GM21528 (cell line): ENCODE results near the gene CEBPA.

ENCODE experiments used
- ATAC-seq: cut with Tn5 transposase; IDR thresholded peaks from one replicate; pipeline ENCODE4 v1.9.1; 2021; ENCODE audit warnings: mild to moderate bottlenecking, moderate library complexity; ENCODE audit not compliant: unreplicated experiment, low FRiP score

CEBPA gene

DNA sequence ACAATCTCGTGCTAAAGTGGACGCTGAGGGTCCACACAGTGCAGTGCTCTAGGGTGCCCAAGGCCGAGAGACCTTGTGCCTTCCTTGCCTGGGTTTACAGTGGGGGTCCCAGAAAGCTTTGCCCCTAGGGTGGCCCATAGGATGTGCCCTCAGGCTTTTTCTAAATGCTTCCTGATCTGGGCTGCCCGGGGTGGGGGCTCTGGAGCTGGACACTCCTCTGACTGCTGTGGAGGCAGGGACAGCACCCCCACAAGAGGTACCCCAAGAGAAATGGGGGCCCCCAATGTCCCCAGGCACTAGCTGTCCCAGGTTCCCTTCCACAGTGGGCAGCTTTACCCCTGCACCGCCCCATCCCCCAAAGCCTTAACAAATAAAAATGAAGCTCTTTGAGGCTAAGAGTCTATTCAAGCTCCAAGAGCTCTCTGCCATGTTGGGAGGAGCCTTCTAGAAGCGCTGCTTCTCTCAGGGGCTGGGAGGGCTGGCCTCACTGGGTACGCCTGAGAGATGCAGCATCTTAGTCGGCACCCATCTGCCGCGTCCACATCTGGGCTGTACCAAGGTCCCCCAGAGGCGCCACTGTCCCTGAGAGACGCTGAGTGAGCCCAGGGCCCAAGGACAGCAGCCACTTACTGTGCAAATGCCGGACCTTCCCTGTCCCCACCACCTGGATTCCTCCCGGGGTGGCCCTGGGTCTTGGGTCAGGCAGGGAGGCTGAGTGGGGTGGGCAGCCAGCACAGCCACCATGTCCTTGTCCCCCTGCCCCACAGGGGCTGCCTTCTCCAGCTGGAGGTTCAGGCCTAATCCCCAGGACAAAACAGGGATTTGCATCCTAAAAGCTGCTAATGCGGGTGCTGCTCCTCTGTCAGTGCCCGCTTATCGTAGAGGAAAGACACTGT lies 27.4 kb downstream of the CEBPA start:
- ATAC-seq = no peak

DNA sequence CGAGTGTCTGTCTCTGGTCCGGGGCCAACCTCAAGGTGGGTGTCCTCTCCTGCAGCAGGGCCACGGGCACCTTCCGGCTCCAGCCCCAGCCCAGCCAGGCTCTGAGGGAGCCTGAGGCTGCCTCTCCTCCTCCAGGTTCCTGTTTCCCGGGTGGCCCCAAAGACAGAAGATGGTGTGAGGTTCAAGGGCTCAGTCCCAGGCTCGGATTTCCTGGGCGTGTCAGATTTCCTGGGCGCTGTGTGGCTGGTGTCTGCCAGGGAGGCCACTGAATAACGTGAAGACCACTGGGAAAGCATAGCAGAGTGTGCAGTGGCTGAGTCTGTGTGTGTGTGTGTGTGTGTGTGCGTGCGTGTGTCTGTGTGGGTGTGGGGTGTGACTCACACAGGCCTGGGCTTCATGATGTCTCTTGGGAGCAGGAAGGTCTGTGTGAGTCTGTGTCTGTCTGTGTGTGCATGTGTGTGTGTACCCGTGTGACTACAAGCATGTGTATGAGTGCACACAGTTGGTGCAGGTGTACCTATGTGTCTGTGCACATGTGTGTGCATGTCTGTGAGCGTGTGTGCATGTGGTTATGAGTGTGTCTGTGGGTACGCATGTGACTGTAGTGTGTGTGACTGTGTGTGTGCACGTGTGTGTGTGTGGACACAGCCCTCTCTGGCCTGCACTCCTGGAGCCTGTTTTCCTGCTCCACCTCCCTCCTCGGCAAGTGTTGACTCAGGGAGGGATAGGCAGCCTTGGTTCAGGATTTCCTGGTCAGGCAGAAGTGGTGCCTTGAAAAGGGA lies 28.3 kb downstream of the CEBPA start:
- no peak for ATAC-seq

- ATAC-seq = no peak
These were observed 29.1 kb downstream of the CEBPA start for GRCh38 chr19:33273065-33273736.

DNA sequence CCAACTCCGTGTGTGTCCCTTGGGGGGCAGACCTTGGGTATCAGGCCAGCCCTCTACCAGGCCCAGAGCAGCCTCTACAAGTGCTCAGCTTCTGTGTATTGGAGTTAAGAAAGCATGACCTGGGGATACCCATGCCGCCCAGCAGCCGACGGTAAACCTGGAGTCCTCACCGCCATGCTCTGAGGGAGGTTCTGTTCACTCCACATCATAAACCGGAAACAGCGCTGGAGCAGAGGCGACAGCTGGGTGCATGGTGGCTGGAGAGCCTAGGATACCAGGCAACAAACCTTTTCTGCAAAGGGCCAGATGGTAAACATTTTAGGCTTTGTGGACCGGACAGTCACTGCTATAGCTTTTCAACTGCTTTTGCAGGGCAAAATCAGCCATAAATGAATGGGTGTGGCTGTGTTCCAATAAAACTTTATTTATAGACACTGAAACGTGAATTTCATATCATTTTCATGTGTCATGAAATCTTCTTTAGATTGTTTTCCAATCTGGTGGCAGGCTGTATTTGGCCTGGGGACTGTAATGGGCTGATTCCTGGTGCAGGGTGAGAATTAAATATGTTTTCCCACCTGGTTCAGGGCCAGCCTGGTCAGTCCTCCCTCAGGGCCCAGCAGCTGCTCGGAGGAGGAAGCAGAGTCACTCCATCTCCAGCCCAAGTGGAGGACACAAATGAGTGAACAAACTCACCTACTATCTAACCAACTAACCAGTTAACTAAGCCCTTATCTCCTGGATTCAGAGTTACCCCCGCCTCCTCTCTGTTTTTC lies 30.9 kb downstream of the CEBPA start:
- no peak for ATAC-seq

DNA sequence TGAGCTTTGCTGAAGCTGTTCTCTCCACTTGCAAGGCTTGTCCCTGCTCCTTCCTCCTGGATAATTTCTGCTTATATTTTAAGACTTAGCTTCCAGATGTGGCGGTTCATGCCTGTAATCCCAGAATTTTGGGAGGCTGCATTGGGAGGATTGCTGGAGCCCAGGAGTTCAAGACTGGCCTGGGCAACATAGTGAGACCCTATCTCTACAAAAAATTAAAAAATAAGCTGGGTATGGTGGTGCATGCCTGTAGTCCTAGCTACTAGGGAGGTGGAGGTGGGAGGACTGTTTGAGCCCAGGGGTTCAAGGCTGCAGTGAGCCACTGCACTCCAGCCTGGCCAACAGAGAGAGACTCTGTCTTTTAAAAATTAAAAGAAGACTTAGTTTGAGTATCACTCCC lies 31.6 kb downstream of the CEBPA start:
- no peak for ATAC-seq

DNA sequence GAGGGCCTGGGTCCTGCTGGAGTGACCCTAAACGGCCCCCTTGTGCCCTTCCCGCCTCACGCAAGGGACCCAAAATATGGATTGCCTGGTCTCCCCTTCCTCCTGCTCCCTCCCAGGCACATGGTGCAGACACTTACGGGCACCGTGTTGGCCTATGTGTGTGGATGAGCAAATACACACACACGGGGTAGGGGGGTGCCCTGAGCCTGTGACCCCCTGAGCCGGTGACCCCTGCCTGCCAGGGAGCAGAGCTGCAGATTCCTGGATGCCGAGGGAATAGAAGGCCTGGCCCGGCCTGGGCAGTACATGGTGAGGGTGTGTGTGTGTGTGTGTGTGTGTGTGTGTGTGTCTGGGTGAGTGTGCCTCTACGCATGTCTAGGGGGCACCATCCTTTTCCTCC lies 33.3 kb downstream of the CEBPA start:
- no peak for ATAC-seq

GRCh38 chr19:33268162-33268991 lies 34.0 kb downstream of the CEBPA start:
- no peak for ATAC-seq

GRCh38 chr19:33267706-33268105 lies 34.6 kb downstream of the CEBPA start:
- ATAC-seq = no peak

DNA sequence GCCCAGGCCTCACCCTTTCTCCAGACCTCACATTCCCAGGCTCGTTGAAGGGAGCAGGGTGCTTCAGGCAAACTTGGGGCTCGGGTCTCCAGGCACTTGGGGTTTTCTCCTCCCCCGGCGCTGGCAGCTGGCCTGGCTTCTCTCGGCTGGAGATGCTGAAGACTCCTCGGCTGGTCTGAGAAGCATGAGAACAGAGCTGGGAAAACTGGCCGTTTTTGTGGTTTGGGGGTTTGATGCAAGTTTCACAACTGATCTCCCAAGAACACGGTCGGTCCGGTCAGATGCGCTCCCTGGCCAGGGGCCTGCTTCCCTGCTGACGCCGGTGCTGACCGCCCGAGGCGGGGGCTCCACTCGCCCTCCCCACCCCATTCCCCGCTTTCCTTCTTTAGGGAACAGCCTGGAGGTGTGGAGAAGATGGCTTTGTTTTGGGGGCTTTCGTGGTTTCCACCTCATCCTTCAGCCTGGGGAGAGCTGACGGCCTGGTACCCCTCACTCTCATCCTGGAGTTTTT lies 35.3 kb downstream of the CEBPA start:
- no peak for ATAC-seq

DNA sequence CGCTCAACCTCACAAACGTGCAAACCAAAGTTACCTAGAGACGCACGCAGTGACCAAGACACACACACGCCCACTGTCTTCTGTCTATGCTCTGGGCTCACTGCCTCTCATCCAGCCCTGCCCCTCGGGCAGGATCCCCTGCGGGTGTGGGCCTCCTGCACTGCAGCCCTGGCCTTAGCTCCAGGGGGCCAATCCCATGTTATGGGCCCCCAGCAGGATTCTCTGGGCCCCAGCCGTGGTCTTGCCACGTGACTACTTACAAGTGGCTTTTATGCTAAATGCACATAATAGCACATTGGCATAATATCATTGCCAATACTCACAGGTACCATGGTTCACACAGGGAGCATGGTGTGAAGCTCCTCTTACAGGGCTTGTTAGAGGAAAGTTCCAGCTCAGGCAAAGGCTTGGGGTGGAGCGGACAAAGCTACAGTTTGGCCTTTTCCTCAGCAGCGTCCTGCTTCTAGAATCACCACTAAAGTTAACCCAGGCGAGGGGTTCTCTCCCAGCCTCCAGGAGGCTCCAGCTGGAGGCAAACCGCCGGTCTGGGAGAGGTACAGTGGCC lies 37.4 kb downstream of the CEBPA start:
- ATAC-seq = no peak

DNA sequence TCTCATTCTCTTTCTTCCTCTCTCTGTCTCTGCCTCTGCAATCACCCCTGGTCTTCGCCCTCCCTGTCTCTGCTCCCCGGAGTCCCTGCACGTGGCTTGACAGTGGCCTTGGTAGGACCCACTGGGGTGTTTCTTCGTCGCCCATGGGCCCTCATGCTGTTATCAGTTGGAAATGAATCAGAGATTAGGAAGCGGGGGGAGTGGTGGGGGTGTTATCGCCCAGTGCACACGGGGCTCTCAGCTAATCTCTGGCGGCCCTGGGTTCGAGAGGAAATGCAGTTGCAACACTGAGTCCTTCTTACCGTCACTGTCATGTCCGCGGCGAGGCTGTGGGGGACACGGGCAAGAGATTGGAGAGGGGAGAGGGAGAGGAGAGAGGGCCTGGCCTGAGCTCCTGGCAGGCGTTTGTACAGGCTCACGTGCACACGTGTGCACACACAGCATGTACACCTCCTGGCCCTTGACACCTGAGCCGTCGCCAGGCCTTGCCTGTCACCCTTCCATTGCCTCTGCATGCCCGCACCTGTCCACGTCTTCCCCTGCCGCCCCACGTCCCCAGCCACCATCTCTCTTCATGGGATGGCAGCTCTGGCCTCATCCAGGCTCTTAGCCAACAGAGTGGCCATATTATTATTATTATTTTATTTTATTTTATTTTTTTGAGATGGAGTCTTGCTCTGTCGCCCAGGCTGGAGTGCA lies 38.9 kb downstream of the CEBPA start:
- no peak for ATAC-seq

- no peak for ATAC-seq
These were observed 40.7 kb downstream of the CEBPA start for GRCh38 chr19:33261511-33262189.

DNA sequence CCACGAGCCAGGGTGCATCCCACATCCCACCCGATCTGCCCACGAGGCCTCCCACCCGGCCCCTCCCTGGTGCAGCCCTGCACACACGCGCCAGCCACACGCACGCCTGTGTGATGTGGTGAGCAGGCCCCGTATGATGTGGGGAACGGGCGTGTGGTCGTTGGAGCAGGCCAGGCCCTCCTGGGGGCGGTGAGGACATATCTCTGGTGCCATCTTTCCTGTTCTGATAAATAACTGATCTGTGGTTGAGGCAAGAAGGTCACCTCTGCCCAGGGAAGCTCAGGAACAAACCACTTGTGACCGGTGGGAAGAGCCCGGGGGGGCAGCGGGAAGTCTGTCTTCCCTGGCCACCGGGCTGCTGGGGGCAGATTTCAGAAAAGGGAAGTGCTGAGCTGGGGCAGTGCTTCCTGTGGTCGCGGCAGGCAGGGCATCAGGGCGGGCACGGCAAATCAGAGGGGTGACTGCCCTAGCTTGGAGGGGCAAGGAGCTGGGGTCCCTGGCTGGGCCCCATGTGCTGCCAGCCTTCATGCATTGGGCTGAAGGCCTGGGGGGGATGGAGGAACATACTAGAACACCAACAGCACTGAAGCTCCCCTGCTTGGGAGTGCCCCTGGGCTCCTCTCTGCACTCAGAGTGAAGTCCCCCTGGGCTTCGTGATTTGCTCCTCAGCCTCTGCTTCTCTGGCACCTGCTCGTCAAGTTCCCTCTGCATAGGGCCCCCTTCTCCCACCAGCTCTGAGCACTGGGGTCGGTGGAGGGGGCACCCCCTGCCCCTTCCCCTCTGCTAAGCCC lies 41.5 kb downstream of the CEBPA start:
- ATAC-seq = no peak

DNA sequence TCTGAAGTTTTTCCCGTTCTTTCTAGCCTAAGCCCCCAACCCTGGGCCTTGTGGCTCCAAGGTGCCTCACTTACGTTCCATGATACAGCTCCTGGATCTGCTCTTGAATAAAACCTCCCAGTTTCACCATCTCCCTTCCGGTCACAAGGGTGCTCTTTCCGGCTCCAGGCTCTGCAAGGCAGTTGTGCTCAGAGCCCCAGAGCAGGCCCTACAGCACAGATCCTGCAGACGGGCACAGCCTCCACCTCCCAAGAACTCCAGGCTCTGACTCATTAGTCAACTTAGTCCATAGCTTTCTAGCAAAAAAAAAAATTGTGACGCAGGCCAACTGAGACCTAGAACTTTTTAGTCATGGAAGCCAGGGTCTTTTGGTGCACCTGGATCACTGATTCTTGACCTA lies 42.8 kb downstream of the CEBPA start:
- ATAC-seq = no peak

- no peak for ATAC-seq
These were observed 44.5 kb downstream of the CEBPA start for GRCh38 chr19:33257828-33258227.

DNA sequence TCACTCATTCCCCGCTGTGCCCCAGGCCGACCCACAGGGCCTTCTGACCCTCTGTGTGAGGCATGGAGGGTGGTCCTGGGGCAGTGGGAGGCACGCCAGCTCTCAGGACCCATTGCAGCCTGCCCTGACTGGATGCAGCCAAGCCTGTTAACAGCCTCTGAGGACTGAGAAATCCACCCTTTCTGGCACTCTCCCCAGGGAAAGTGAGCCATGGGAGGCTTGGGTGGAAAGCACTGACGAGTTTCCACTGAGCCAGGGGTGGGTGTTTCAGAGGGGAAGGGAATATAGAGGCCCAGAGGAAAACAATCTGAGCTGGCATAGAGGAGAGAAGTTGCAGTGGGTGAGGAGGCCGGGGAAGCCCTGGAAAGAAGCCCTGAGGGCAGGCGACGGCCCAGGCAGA lies 46.1 kb downstream of the CEBPA start:
- no peak for ATAC-seq

GRCh38 chr19:33255781-33256180 lies 46.6 kb downstream of the CEBPA start:
- no peak for ATAC-seq
